Endodermal cell (in vitro differentiated cells): ENCODE data around the gene VKORC1. TPM values are rescaled to one million over a fixed set of nuclear protein-coding genes. Genes with fewer than 3 reads are reported as not detected.
A peak's percentile ranks its signal among the peaks of the same experiment; 100 is the strongest.

Source experiments
- DNase-seq: peaks from one replicate; pipeline ENCODE4 v3.0.0-alpha.2; 2017
- H3K27ac ChIP-seq: 2 replicates; pipeline ENCODE4 v1.5.1; 2013; ENCODE audit warnings: mild to moderate bottlenecking, low read depth, low read length, moderate library complexity
- H3K27me3 ChIP-seq: 2 replicates; pipeline ENCODE4 v1.6.1; 2013; ENCODE audit warnings: mild to moderate bottlenecking, low read length, moderate library complexity; ENCODE audit not compliant: insufficient read depth, control insufficient read depth, poor library complexity, severe bottlenecking
- H3K36me3 ChIP-seq: 2 replicates; pipeline ENCODE4 v1.7.0; 2013; ENCODE audit warnings: mild to moderate bottlenecking, low read length, moderate library complexity; ENCODE audit not compliant: control insufficient read depth, insufficient read depth
- H3K4me1 ChIP-seq: one replicate; pipeline ENCODE4 v1.7.0; 2013; ENCODE audit warnings: low read length; ENCODE audit not compliant: control insufficient read depth, insufficient read depth
- H3K4me3 ChIP-seq: 2 replicates; pipeline ENCODE4 v1.5.1; 2013; ENCODE audit warnings: mild to moderate bottlenecking, low read length, moderate library complexity
- H3K9ac ChIP-seq: 2 replicates; pipeline ENCODE4 v1.6.1; 2013; ENCODE audit warnings: mild to moderate bottlenecking, low read length, moderate library complexity; ENCODE audit not compliant: poor library complexity, severe bottlenecking; ENCODE audit errors: extremely low read depth
- H3K9me3 ChIP-seq: 2 replicates; pipeline ENCODE4 v1.6.1; 2013; ENCODE audit warnings: mild to moderate bottlenecking, low read length, moderate library complexity; ENCODE audit not compliant: control insufficient read depth
- H3K27ac Mint-ChIP-seq: 2 replicates; pipeline ENCODE4 v1.8.0; 2020; ENCODE audit warnings: mixed read lengths
- H3K27me3 Mint-ChIP-seq: 2 replicates; pipeline ENCODE4 v1.8.0; 2021; ENCODE audit warnings: mild to moderate bottlenecking, mixed read lengths; ENCODE audit not compliant: insufficient read depth
- H3K36me3 Mint-ChIP-seq: 2 replicates; pipeline ENCODE4 v1.8.0; 2020; ENCODE audit warnings: low read depth, mixed read lengths
- H3K4me1 Mint-ChIP-seq: 2 replicates; pipeline ENCODE4 v1.8.0; 2020; ENCODE audit warnings: mixed read lengths
- H3K4me3 Mint-ChIP-seq: 2 replicates; pipeline ENCODE4 v1.8.0; 2020; ENCODE audit warnings: mild to moderate bottlenecking, moderate library complexity, mixed read lengths
- H3K9me3 Mint-ChIP-seq: 2 replicates; pipeline ENCODE4 v1.8.0; 2020; ENCODE audit warnings: mild to moderate bottlenecking, mixed read lengths
- WGBS, 2 experiments: methylation state at CpG; one replicate each; pipeline versions ENCODE4 v1.1.5 to v1.1.7; 2013; ENCODE audit warnings: missing lambda C conversion rate in 2 of 2, mixed read lengths in 1 of 2; ENCODE audit not compliant: insufficient coverage in 1 of 2, insufficient read length in 1 of 2; 5-methylcytosine and 5-hydroxymethylcytosine counted together
- total RNA-seq, 2 donors: library from RNA; stranded (reverse); fragmentation: NEBNext Ultra II Directional in 1 of 2; extraction: Animal tissue kit (Norgen Biotek cat#: 25700) in 1 of 2; gene quantifications; 2 replicates in 1 of 2; 3 replicates in 1 of 2; pipeline ENCODE4 v1.2.1, GENCODE V29; 2021
- TF ChIP-seq, protein P1 (sequence below): fragments of 200-600 bp; sonication (generic); conservative IDR thresholded peaks from 2 replicates; pipeline ENCODE4 v1.5.0; 2021; ENCODE audit warnings: antibody characterized with exemption, mild to moderate bottlenecking

The VKORC1 gene
- total RNA-seq, 2 donors from 2014 or later: 53.7 to 63.0 TPM

DNA sequence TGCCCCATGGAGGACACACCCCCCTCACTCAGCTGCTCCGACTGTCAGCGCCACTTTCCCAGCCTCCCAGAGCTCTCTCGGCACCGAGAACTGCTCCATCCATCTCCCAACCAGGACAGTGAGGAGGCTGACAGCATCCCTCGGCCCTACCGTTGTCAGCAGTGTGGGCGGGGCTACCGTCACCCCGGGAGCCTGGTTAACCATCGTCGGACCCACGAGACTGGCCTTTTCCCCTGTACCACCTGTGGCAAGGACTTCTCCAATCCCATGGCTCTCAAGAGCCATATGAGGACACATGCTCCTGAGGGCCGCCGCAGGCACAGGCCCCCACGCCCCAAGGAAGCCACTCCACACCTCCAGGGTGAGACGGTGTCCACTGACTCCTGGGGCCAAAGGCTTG lies 18.3 kb downstream of the VKORC1 start:
- no peak overlapping the region for H3K4me3 ChIP-seq
- H3K27ac ChIP-seq: no peak overlapping the region
- TF ChIP-seq, protein P1, sequence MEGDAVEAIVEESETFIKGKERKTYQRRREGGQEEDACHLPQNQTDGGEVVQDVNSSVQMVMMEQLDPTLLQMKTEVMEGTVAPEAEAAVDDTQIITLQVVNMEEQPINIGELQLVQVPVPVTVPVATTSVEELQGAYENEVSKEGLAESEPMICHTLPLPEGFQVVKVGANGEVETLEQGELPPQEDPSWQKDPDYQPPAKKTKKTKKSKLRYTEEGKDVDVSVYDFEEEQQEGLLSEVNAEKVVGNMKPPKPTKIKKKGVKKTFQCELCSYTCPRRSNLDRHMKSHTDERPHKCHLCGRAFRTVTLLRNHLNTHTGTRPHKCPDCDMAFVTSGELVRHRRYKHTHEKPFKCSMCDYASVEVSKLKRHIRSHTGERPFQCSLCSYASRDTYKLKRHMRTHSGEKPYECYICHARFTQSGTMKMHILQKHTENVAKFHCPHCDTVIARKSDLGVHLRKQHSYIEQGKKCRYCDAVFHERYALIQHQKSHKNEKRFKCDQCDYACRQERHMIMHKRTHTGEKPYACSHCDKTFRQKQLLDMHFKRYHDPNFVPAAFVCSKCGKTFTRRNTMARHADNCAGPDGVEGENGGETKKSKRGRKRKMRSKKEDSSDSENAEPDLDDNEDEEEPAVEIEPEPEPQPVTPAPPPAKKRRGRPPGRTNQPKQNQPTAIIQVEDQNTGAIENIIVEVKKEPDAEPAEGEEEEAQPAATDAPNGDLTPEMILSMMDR: no peak
- WGBS, 2 experiments: 91 to 92% methylated on average over 12 to 16 of the region's 16 CpGs
- H3K9me3 Mint-ChIP-seq: no peaks in the 10 kb centered on the region
- H3K4me1 Mint-ChIP-seq: peaks cover 17% of the 10 kb centered on the region
- no peaks in the 10 kb centered on the region for H3K27me3 Mint-ChIP-seq
- H3K27me3 ChIP-seq: no peaks in the 10 kb centered on the region
- H3K9ac ChIP-seq: no peak overlapping the region
- H3K27ac Mint-ChIP-seq: no peak overlapping the region
- H3K36me3 Mint-ChIP-seq: peaks cover 41% of the 10 kb centered on the region
- H3K9me3 ChIP-seq: no peaks in the 10 kb centered on the region
- H3K36me3 ChIP-seq: peaks cover 39% of the 10 kb centered on the region
- no peaks in the 10 kb centered on the region for H3K4me1 ChIP-seq
- no peak for DNase-seq
- H3K4me3 Mint-ChIP-seq: no peak overlapping the region

DNA sequence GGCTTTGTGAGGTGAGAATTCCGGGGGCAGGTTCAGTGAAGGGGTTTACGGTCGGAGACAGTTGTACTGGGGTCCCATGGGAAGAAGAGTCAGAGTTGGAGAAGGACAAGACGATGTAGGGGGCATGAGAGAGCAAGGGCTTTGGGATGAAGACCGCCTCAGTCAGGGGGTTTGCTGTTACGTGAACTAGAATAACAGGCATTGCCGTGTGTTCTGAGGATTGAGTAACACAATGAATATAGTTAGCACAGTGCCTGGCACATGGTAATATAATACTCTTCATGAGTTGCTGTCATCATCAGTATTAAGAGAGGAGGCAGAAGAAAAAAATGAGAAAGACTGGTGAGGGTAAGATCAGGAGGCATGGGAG lies 19.8 kb downstream of the VKORC1 start:
- H3K36me3 ChIP-seq: peaks cover 32% of the 10 kb centered on the region
- H3K4me1 ChIP-seq: no peaks in the 10 kb centered on the region
- H3K36me3 Mint-ChIP-seq: peaks cover 31% of the 10 kb centered on the region
- peak overlapping the region; percentile 94 for H3K4me3 ChIP-seq
- H3K9me3 Mint-ChIP-seq: no peaks in the 10 kb centered on the region
- H3K27ac Mint-ChIP-seq: peak overlapping the region; percentile 92
- no peaks in the 10 kb centered on the region for H3K9me3 ChIP-seq
- WGBS, 2 experiments: 2 to 7% methylated on average over 7 of the region's 7 CpGs
- peak overlapping the region; percentile 78 for H3K9ac ChIP-seq
- no peaks in the 10 kb centered on the region for H3K27me3 Mint-ChIP-seq
- TF ChIP-seq, protein P1: peak; percentile 42
- peak overlapping the region; percentile 95 for H3K27ac ChIP-seq
- H3K27me3 ChIP-seq: no peaks in the 10 kb centered on the region
- H3K4me1 Mint-ChIP-seq: peaks cover 17% of the 10 kb centered on the region
- no peak for DNase-seq
- peak overlapping the region; percentile 90 for H3K4me3 Mint-ChIP-seq

DNA sequence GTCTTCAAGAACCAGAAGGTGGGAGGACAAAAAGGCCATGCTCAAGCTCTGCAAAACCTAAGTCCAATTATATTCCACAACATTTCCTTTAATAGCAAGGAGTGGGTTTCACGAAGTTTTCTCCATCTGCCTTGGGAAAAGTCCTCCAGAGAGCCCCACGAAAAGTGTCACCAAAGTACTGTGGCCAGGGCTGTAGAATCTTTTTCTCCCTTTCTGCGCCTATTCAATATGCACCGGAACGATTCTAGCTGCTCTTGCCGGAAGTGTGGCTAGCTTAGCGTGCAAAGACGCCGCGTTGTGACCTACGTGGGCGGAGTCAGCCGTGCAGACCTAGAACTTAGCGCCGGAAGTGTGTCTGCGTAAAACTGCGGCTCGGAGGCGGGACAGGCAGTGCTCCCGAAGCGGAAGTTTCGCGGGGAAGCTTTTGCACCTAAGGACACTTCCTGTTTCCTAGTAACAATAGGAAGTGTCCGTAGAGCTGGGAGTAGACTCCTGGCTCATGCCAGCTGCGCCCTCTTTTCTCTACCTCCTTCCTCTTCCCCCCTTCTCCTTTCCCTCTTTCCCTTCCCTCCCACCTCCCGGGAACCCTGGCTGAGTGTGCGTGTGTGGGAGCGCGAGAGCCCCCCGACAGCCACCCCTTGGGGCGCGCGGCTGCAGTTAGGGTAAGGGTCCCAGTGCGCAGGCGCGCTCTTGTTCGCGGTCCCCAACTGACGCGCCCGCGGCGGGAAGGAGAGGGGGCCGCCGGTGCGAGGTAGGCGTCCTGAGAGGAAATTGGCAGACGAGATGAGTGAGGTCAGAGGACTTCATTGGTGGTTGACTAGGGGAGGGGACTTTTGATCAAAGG lies 20.4 kb downstream of the VKORC1 start, which contains the start of the genes ZNF646 and ZNF668:
Gene ZNF646 (plus strand): TSS at position 453 of the 844 bp plus-strand sequence. CDS start 1,903 bp downstream, outside the sequence.
Gene ZNF668 (minus strand): TSS at position 271 of the 844 bp plus-strand sequence. CDS start 9,781 bp downstream, outside the sequence.
- Histone ChIP-seq H3K27me3 (no peaks in the 10 kb centered on the region), H3K4me3 (peak within 1 kb of the TSS; percentile 94), H3K9ac (peak within 1 kb of the TSS; percentile 93), H3K9me3 (no peaks in the 10 kb centered on the region), H3K4me1 (no peaks in the 10 kb centered on the region), H3K27ac (peak within 1 kb of the TSS; percentile 95), H3K36me3 (peaks cover 29% of the 10 kb centered on the region)
- Mint-ChIP-seq H3K27me3 (no peaks in the 10 kb centered on the region), H3K36me3 (peaks cover 25% of the 10 kb centered on the region), H3K27ac (peak within 1 kb of the TSS; percentile 98), H3K4me1 (peaks cover 17% of the 10 kb centered on the region), H3K9me3 (no peaks in the 10 kb centered on the region), H3K4me3 (peak within 1 kb of the TSS; percentile 90)
- DNase-seq: peak; percentile 99
- TF ChIP-seq, protein P1: no peak
- WGBS, 2 experiments: 0% methylated on average over 31 to 48 of the region's 48 CpGs
